A549 (cell line): ENCODE data around the gene IGF1R. TPM values are rescaled to one million over a fixed set of nuclear protein-coding genes. Genes with fewer than 3 reads are reported as not detected.

Experiments
- ATAC-seq, 2 experiments: fragments of 200-7000 bp in 1 of 2; fragments of >200 bp in 1 of 2; cut with Nextera tagmentation in 1 of 2; cut with Tn5 transposase in 1 of 2; 3 replicates each; pipeline versions ENCODE4 v1.8.0 to v1.9.1; 2018 to 2020; ENCODE audit warnings: mild to moderate bottlenecking in 1 of 2, moderate library complexity in 1 of 2
- CTCF ChIA-PET: fragments of 300-600 bp; sonication (Branson Sonifier 250); formaldehyde crosslinking; extraction: SDS; loops from one replicate; lab custom pipeline; 2021; ENCODE audit warnings: antibody characterized with exemption, inconsistent platforms; lab: Yijun Ruan, JAX
- POLR2A ChIA-PET: fragments of 350-600 bp; formaldehyde crosslinking; extraction: SDS; loops from one replicate; lab custom pipeline; 2021; ENCODE audit warnings: antibody characterized with exemption, inconsistent platforms; lab: Yijun Ruan, JAX
- DNase-seq, 2 experiments: peaks; one replicate each; pipeline versions ENCODE4 v3.0.0 to v3.0.0-alpha.2; 2011 to 2016; ENCODE audit warnings: low read depth in 1 of 2, low spot score in 1 of 2
- FAIRE-seq: peaks from 2 replicates; lab custom pipeline; 2011; peaks lifted over from hg19 to GRCh38; lab: Jason Lieb, UNC
- H3K27ac ChIP-seq, 2 experiments: fragments of >200 bp; sonication (Bioruptor Twin); formaldehyde crosslinking; 3 replicates each; pipeline ENCODE4 v1.5.1; 2016 to 2017
- H3K4me1 ChIP-seq: fragments of >200 bp; sonication (Bioruptor Twin); formaldehyde crosslinking; 3 replicates; pipeline ENCODE4 v1.6.1; 2016
- H3K4me2 ChIP-seq: fragments of >200 bp; sonication (Bioruptor Twin); formaldehyde crosslinking; 3 replicates; pipeline ENCODE4 v1.6.1; 2016
- H3K4me3 ChIP-seq: fragments of >200 bp; sonication (Bioruptor Twin); formaldehyde crosslinking; 3 replicates; pipeline ENCODE4 v1.5.1; 2016
- H3K9me3 ChIP-seq: fragments of >200 bp; sonication (Bioruptor Twin); formaldehyde crosslinking; 3 replicates; pipeline ENCODE4 v1.6.1; 2016
- BCL3 ChIP-seq: fragments of >200 bp; sonication (Bioruptor Twin); formaldehyde crosslinking; IDR thresholded peaks from 3 replicates; pipeline ENCODE4 v1.6.1; 2016
- BHLHE40 ChIP-seq: IDR thresholded peaks from 2 replicates; pipeline ENCODE4 v1.6.1; 2012; ENCODE audit warnings: low read depth, low read length, inconsistent platforms
- CBX8 ChIP-seq: fragments of 200-600 bp; sonication (generic); IDR thresholded peaks from 2 replicates; pipeline ENCODE4 v1.6.1; 2016
- CEBPB ChIP-seq, 2 experiments: fragments of >200 bp in 1 of 2; sonication (Bioruptor Twin) in 1 of 2; formaldehyde crosslinking in 1 of 2; IDR thresholded peaks; 2 replicates each; pipeline ENCODE4 v1.6.1; 2012 to 2016
- FOSB ChIP-seq: fragments of 250-450 bp; sonication (Bioruptor Pico); IDR thresholded peaks from 2 replicates; pipeline ENCODE4 v1.5.0; 2020; ENCODE audit warnings: mild to moderate bottlenecking, moderate library complexity
- JUNB ChIP-seq: fragments of >200 bp; sonication (Bioruptor Twin); formaldehyde crosslinking; IDR thresholded peaks from 2 replicates; pipeline ENCODE4 v1.6.1; 2016
- KDM1A ChIP-seq: fragments of 200-600 bp; sonication (generic); IDR thresholded peaks from 2 replicates; pipeline ENCODE4 v1.6.1; 2016; ENCODE audit warnings: low read depth, mild to moderate bottlenecking
- KDM5A ChIP-seq: fragments of 200-600 bp; sonication (generic); IDR thresholded peaks from 2 replicates; pipeline ENCODE4 v1.6.1; 2016; ENCODE audit warnings: antibody characterized with exemption, mild to moderate bottlenecking
- NFE2L2 ChIP-seq: fragments of 150-350 bp; conservative IDR thresholded peaks from 2 replicates; pipeline ENCODE4 v1.6.1; 2014; ENCODE audit warnings: low read length
- NR3C1 ChIP-seq: fragments of >200 bp; sonication (Bioruptor Twin); formaldehyde crosslinking; IDR thresholded peaks from 3 replicates; pipeline ENCODE4 v1.6.1; 2017
- POLR2A ChIP-seq: IDR thresholded peaks from 2 replicates; pipeline ENCODE4 v1.6.1; 2012; ENCODE audit warnings: mild to moderate bottlenecking, low read length
- RCOR1 ChIP-seq: fragments of 150-350 bp; IDR thresholded peaks from 2 replicates; pipeline ENCODE4 v1.6.1; 2014; ENCODE audit warnings: antibody characterized with exemption, low read length, low read depth
- REST ChIP-seq: fragments of 200-600 bp; sonication (generic); IDR thresholded peaks from 2 replicates; pipeline ENCODE4 v1.6.1; 2016; ENCODE audit warnings: antibody characterized with exemption, mild to moderate bottlenecking, moderate library complexity
- RFX5 ChIP-seq: fragments of 450-650 bp; IDR thresholded peaks from 2 replicates; pipeline ENCODE4 v1.7.1; 2014; ENCODE audit warnings: antibody characterized with exemption, mild to moderate bottlenecking, moderate library complexity
- ZC3H11A ChIP-seq: fragments of 450-650 bp; IDR thresholded peaks from 2 replicates; pipeline ENCODE4 v1.6.1; 2014; ENCODE audit warnings: antibody characterized with exemption, mild to moderate bottlenecking
- WGBS: methylation state at CpG from one replicate; pipeline ENCODE4 v1.1.6; 2017; ENCODE audit errors: missing lambda C conversion rate; 5-methylcytosine and 5-hydroxymethylcytosine counted together
- polyA plus RNA-seq, 4 experiments: library from polyadenylated mRNA; depleted of rRNA in 3 of 4; stranded (reverse); fragments of >200 nt; fragmentation: RNase III in 1 of 4; extraction: RNeasy Plus Mini Kit Qiagen cat#74134 plus additional on column Dnase treatment in 1 of 4; gene quantifications; 2 replicates in 3 of 4; 3 replicates in 1 of 4; pipeline ENCODE4 v1.2.3, GENCODE V29; 2011 to 2017
- TF ChIP-seq, protein P1 (sequence below): fragments of 250-450 bp; sonication (Bioruptor Pico); IDR thresholded peaks from 2 replicates; pipeline ENCODE4 v1.5.0; 2021; ENCODE audit warnings: mild to moderate bottlenecking, moderate library complexity, borderline replicate concordance
- TF ChIP-seq, protein P2 (sequence below): fragments of 250-450 bp; sonication (Bioruptor Pico); IDR thresholded peaks from 2 replicates; pipeline ENCODE4 v1.5.0; 2020; ENCODE audit warnings: low read depth, mild to moderate bottlenecking, moderate library complexity
- TF ChIP-seq, protein P3 (sequence below): fragments of 450-650 bp; IDR thresholded peaks from 2 replicates; pipeline ENCODE4 v1.6.1; 2014; ENCODE audit warnings: antibody characterized with exemption

The IGF1R gene
- polyA plus RNA-seq, 2 of the 4 experiments (the other 2 are of a cell fraction): 42.6 to 69.5 TPM

DNA sequence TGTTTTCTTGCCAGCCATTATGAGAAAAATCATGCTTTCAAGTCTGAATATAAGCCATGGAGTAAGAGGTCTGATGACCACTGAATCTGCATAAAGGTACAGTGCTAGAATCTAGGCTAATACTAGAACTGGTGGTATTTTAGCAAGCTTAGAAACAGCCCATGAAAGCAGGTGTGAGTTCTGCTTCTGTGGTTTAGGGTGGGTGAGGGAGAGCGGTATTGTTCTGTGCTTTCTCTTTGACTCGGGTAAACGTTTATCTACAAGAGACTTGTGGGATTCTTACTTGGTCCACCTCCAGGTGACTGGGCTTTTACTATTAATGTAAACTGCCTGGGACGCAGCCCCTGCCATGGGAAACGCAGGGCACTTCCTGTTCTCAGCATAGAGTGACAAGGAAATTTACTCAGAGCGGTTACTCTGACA, 304.1 kb downstream of the IGF1R start:
- ChIA-PET CTCF (interaction anchor here (0.6 to 3.7 kb wide), 6 partner anchors 8 to 250 kb away, joined by 3 to 17 read pairs (median 4); no protein-coding TSS in a partner anchor), POLR2A (interaction anchor here (1.3 kb wide), 1 partner anchor 62 kb away, joined by 4 read pairs; no protein-coding TSS in a partner anchor)
- WGBS: 95% methylated on average over 6 of the region's 6 CpGs
- TF ChIP-seq, protein P1, sequence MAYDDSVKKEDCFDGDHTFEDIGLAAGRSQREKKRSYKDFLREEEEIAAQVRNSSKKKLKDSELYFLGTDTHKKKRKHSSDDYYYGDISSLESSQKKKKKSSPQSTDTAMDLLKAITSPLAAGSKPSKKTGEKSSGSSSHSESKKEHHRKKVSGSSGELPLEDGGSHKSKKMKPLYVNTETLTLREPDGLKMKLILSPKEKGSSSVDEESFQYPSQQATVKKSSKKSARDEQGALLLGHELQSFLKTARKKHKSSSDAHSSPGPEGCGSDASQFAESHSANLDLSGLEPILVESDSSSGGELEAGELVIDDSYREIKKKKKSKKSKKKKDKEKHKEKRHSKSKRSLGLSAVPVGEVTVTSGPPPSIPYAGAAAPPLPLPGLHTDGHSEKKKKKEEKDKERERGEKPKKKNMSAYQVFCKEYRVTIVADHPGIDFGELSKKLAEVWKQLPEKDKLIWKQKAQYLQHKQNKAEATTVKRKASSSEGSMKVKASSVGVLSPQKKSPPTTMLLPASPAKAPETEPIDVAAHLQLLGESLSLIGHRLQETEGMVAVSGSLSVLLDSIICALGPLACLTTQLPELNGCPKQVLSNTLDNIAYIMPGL (CRISPR knock-in tag): no peak
- TF ChIP-seq CBX8: no peak
- no peak for TF ChIP-seq RCOR1
- no peak for TF ChIP-seq REST
- TF ChIP-seq KDM1A: no peak
- no peak for TF ChIP-seq NR3C1
- no peak for TF ChIP-seq KDM5A
- TF ChIP-seq, protein P2, sequence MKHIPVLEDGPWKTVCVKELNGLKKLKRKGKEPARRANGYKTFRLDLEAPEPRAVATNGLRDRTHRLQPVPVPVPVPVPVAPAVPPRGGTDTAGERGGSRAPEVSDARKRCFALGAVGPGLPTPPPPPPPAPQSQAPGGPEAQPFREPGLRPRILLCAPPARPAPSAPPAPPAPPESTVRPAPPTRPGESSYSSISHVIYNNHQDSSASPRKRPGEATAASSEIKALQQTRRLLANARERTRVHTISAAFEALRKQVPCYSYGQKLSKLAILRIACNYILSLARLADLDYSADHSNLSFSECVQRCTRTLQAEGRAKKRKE (CRISPR knock-in tag): no peak
- no peak for TF ChIP-seq RFX5
- TF ChIP-seq ZC3H11A: no peak
- TF ChIP-seq BCL3: no peak
- TF ChIP-seq FOSB (CRISPR knock-in tag): no peak
- no peak for TF ChIP-seq NFE2L2
- TF ChIP-seq POLR2A: no peak
- TF ChIP-seq, protein P3, sequence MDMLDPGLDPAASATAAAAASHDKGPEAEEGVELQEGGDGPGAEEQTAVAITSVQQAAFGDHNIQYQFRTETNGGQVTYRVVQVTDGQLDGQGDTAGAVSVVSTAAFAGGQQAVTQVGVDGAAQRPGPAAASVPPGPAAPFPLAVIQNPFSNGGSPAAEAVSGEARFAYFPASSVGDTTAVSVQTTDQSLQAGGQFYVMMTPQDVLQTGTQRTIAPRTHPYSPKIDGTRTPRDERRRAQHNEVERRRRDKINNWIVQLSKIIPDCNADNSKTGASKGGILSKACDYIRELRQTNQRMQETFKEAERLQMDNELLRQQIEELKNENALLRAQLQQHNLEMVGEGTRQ: no peak
- no peak for TF ChIP-seq BHLHE40
- no peak for TF ChIP-seq CEBPB (IDR thresholded peaks at IDR 0.05)
- no peak for TF ChIP-seq JUNB
- FAIRE-seq (no peak), ATAC-seq (no peak), DNase-seq (no peak)
- Histone ChIP-seq H3K4me3 (no peak overlapping the region), H3K9me3 (no peaks in the 10 kb centered on the region), H3K27ac (0 out of 6 replicates have a peak overlapping the region, but pooled peaks of 1 of the 2 experiments have one; percentile 1), H3K4me2 (no peak overlapping the region), H3K4me1 (no peaks in the 10 kb centered on the region)
